HL-60/S4 treated with phorbol 12-myristate 13-acetate at 8.2 ng/mL for 4 days and 3 days (cell line): ENCODE results near the gene SUMF2.
"Not testable (repeated sequence)": the region's sequence is repeated elsewhere in the genome, so short reads cannot be mapped to it uniquely, and the experiment has no call there.

Source experiments
- in situ Hi-C: fragments of 300-500 bp; cut with MboI; formaldehyde crosslinking; loops from 2 replicates; pipeline ENCODE4 v1.15.0; 2022; ENCODE audit warnings: low sequenced_read_pairs

Gene SUMF2

GRCh38 chr7:56062382-56062781 lies 1.7 kb upstream of the SUMF2 start:
- in situ Hi-C loops: no loop called here

GRCh38 chr7:56063500-56063881 lies 595 bp upstream of the SUMF2 start:
- in situ Hi-C loops: no loop called here

GRCh38 chr7:56066376-56066775 lies 2.3 kb downstream of the SUMF2 start:
- in situ Hi-C loops: not testable (repeated sequence)

- in situ Hi-C loops: loop anchor here (10.0 kb wide), 1 partner anchor 70 kb away; no protein-coding TSS in a partner anchor
Measured at GRCh38 chr7:56074371-56074791, 10.3 kb downstream of the SUMF2 start.

DNA sequence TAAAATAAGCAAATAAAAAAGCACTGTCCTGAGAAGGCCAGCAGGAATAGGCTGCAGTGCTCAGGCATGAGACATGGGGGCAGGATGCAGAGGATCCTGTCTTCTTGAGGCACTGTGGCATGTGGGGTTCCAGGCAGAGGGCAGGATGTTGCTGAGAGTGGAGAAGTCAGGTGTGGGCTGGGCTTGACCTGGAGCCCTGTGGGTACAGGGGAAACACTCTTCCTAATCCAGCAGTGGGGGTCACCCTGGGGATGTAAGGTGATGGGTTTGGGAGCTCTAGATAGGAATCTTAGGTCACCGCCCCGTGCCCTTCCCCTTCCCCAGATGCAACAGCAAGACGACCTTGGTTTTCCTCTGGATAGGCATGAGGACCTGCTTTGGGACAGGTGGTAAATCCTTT lies 13.6 kb downstream of the SUMF2 start:
- in situ Hi-C loops: loop anchor here (10.0 kb wide), 1 partner anchor 73 kb away; no protein-coding TSS in a partner anchor

DNA sequence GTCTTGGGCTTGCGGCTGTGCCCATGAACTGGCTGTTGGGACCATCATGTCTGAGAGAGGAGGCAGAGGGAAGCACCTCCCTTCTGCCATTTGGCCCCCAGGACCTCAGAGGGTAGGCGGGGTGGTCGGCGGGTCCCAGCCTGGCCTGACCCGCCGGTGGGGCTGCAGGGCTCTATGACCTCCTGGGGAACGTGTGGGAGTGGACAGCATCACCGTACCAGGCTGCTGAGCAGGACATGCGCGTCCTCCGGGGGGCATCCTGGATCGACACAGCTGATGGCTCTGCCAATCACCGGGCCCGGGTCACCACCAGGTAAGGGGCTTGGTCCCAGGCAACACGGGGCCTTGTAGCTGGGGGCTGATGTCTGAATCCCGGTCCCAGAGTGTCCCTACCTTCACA lies 14.1 kb downstream of the SUMF2 start:
- in situ Hi-C loops: loop anchor here (10.0 kb wide), 1 partner anchor 73 kb away; no protein-coding TSS in a partner anchor

DNA sequence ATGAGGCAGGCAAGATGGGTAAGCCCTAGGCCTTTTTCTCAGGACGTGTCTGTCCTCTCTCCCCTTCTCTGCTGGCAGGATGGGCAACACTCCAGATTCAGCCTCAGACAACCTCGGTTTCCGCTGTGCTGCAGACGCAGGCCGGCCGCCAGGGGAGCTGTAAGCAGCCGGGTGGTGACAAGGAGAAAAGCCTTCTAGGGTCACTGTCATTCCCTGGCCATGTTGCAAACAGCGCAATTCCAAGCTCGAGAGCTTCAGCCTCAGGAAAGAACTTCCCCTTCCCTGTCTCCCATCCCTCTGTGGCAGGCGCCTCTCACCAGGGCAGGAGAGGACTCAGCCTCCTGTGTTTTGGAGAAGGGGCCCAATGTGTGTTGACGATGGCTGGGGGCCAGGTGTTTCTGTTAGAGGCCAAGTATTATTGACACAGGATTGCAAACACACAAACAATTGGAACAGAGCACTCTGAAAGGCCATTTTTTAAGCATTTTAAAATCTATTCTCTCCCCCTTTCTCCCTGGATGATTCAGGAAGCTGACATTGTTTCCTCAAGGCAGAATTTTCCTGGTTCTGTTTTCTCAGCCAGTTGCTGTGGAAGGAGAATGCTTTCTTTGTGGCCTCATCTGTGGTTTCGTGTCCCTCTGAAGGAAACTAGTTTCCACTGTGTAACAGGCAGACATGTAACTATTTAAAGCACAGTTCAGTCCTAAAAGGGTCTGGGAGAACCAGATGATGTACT lies 15.5 kb downstream of the SUMF2 start:
- in situ Hi-C loops: loop anchor here (10.0 kb wide), 1 partner anchor 75 kb away; no protein-coding TSS in a partner anchor

- in situ Hi-C loops: not testable (repeated sequence)
Measured at GRCh38 chr7:56080726-56081435, 16.8 kb downstream of the SUMF2 start.

DNA sequence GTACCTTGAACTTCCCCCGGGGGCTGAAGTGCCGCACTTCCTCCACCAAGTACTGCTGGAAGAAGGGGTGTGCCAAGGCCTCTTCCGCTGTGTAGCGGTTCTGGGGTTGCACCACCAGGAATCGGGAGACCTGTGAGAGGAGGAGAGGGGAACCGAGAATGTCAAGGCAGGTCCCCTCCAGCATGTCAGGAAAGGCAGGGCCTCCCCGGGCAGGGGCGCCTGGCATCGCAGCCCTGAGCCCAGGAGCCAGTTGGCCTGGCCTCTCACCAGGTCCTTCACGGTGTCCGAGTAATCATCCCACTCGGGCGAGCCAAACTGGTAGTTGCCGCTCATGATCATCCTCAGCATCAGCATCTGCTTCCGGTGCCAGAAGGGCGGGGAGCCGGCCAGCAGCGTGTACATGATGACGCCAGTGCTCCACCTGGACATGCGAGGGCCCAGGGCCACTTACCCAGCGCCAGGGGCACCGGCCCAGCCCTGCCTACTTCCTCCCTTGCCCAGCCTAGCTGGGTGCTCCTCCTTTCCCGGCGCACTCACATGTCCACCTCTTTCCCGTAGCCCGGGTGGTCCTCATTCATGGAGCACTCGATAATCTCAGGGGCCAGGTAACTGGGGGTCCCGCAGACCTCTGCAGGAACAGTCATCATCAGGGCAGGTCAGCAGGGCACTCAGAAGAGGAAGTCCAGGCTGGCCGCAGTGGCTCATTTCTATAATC lies 17.7 kb downstream of the SUMF2 start:
- in situ Hi-C loops: no loop called here

DNA sequence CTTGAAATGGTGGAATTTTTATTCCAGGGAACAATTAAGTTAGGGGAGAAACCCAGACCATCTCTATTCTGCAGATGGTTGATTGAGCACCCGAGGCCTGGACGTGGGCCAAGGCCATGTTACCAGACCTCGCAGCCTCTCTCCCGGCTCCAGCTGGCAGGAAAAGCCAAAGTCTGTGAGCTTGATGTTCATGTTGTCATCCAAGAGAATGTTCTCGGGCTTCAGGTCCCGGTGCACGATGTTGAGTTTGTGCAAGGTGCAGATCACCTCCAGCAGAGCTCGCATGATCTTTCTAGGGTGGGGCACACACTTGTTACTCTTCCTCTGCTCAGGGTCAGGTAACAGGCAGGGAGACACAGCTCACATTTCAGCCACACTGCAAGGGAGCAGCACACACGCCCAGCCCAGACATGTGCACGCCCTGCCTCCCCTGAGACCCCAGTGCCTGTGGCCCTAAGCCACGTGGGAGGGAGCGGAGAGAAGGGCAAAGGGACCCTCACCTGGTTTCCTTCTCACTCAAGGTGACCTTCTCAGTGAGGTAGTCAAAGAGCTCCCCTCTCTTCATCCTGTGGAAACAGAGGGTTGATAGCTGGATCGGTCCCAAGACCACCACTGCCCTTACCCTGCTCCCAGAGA lies 19.2 kb downstream of the SUMF2 start:
- in situ Hi-C loops: no loop called here

- in situ Hi-C loops: no loop called here
Measured at GRCh38 chr7:56086761-56087160, 22.7 kb downstream of the SUMF2 start.

GRCh38 chr7:56087445-56087844 lies 23.4 kb downstream of the SUMF2 start:
- in situ Hi-C loops: no loop called here

DNA sequence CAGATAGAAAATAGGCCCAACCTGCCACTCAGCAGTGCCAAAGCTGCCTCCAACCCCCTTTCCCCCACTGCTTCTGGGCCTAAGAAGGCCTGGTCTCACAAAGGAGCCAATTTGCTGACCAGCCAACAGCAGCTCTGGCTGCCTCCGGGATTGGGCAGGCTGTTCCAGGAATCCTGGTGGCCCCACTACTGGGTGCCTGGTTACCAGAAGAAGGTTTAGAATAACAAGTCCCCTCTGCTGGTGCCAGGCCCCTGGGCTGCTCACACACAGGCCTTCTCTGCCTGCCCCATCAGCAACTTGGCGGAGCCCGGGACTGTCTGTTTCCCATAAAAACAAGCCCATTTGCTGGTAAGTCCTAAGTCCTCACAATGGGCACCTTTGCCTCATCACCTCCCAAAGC lies 27.5 kb downstream of the SUMF2 start:
- in situ Hi-C loops: no loop called here

DNA sequence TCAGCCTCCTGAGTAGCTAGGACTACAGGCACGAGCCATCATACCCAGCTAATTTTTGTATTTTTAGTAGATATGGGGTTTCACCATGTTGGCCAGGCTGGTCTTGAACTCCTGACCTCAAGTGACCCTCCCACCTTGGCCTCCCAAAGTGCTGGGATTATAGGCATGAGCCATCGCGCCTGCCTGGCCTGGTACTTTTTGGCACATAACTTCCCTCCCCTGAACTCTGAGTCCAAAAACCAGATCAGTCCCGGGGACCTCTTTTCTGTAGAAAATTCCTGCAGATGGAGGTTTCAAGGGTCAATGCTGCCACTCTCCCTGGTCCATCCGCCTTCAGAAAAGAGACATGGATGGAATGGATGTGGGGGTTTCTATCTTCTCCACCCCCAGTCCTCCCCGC lies 28.3 kb downstream of the SUMF2 start:
- in situ Hi-C loops: not testable (repeated sequence)

GRCh38 chr7:56092789-56093531 lies 28.9 kb downstream of the SUMF2 start, which contains the start of gene PHKG1:
Gene PHKG1 (minus strand): TSS chr7:56092952. CDS start chr7:56088941, 4,011 bp downstream.
- in situ Hi-C loops: no loop called here

DNA sequence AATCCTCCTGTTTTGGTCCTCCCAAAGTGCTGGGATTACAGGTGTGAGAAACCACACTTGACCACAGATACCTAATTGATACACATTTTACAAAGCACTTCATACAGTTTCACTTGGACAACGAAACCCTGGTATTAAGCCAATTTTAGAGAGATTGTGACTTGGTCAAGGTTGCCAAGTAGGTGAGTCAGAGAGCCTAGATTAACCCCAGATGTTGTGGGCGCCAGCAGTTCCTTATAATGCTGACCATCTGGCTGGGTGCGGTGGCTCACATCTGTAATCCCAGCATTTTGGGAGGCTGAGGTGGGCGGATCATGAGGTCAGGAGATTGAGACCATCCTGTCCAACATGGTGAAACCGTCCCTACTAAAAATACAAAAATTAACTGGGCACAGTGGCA lies 33.6 kb downstream of the SUMF2 start:
- in situ Hi-C loops: no loop called here

- in situ Hi-C loops: not testable (repeated sequence)
Measured at GRCh38 chr7:56098187-56099008, 34.3 kb downstream of the SUMF2 start.

- in situ Hi-C loops: no loop called here
Measured at GRCh38 chr7:56099653-56100052, 35.6 kb downstream of the SUMF2 start.

DNA sequence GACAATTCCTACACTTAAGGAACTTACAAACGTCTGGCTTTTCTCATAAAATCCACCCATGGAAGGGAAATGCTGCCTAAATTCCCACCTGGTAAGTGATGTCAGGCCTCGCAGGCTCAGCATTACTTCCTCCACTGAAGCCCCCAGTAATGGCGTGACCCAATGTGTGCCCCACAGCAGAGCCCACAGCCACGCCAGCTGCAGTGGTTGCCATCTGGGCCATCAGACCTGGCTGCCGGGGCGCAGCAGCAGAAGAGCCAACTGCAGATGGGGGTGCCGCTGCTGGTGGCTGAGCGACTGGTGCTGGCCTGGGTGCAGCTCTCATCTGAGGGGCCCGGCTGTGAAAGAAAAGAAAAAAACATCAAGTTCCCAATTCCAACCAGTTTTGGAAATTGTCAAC lies 40.1 kb downstream of the SUMF2 start:
- in situ Hi-C loops: not testable (repeated sequence)
